ENCODE results near the gene HPCAL4.

DNA sequence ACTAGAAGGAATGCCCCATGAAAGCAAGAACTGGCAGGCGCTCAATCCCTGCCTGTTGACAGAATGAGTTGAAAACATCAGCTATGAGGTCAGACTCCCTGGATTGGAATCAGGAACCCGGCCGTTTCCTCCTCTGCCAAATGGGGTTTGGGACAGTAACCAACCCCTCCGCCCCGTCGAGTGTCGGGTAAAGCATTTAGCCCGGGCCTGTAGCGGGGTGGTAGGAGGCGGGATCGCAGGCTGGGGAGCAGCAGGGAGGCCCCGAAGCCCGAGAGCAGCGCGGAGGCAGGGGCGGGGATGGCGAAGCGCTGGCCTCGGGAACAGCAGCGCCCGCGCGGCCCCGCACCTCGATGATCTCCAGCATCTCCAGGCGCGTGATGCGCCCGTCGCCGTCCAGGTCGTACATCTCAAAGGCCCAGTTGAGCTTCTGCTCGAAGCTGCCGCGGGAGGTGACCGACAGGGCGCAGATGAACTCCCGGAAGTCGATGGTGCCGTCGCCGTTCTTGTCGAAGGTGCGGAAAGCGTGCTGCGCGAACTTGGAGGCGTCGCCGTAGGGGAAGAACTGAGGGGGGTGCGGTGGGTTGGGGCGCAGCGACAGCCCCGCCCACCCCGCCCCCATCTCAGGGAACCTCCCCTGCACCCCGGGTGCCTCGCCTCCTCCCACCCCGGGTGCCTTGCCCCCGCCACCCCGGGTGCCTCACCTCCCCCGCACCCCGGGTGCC is 7.5 kb downstream of the HPCAL4 start:
- TF ChIP-seq GATA2 (IDR thresholded peaks at IDR 0.05; ENCODE audit: low read depth, low read length) (no peak), GATA3 (IDR thresholded peaks at IDR 0.05; ENCODE audit: low read depth, low read length) (no peak)
